Endothelial cell of umbilical vein (primary cell): ENCODE measurements around the gene RDH5. TPM values are rescaled to one million over a fixed set of nuclear protein-coding genes. Genes with fewer than 3 reads are reported as not detected.

Experiments
- BruUV-seq: library from RNA; stranded (reverse); fragments of 400-500 nt; replicated peaks from 2 replicates; lab custom pipeline; 2021; lab: Mats Ljungman, UMichigan
- CTCF ChIA-PET: fragments of 300-600, 350-600 bp; sonication (Branson Sonifier 250); formaldehyde crosslinking; loops from one replicate; lab custom pipeline; 2021; ENCODE audit warnings: antibody characterized with exemption, inconsistent platforms; lab: Charles Lee
- POLR2A ChIA-PET: fragments of 300-600, 350-600 bp; sonication (Branson Sonifier 250); formaldehyde crosslinking; loops from one replicate; lab custom pipeline; 2021; ENCODE audit warnings: antibody characterized with exemption, inconsistent platforms; lab: Charles Lee
- DNase-seq: peaks from one replicate; pipeline ENCODE4 v3.0.0-alpha.2; 2011; ENCODE audit warnings: low read depth, low spot score
- FAIRE-seq: peaks from 2 replicates; lab custom pipeline; 2011; peaks lifted over from hg19 to GRCh38; lab: Jason Lieb, UNC
- H2AFZ ChIP-seq: 2 replicates; pipeline ENCODE4 v1.6.0; 2012; ENCODE audit warnings: low read depth, low read length, control low read depth, inconsistent platforms
- H3K27ac ChIP-seq: 2 replicates; pipeline ENCODE4 v1.5.1; 2011; ENCODE audit warnings: low read depth, mild to moderate bottlenecking, control low read depth, low read length, moderate library complexity; ENCODE audit not compliant: insufficient read depth
- H3K27me3 ChIP-seq, 2 experiments: 2 replicates each; pipeline versions ENCODE4 v1.6.0 to v1.6.1; 2011; ENCODE audit warnings: low read length in 2 of 2, mixed read lengths in 1 of 2; ENCODE audit not compliant: control insufficient read depth in 2 of 2, insufficient read depth in 2 of 2
- H3K36me3 ChIP-seq, 2 experiments: 2 replicates in 1 of 2; 3 replicates in 1 of 2; pipeline ENCODE4 v1.5.1; 2011; ENCODE audit warnings: low read length in 2 of 2, mild to moderate bottlenecking in 1 of 2, moderate library complexity in 1 of 2; ENCODE audit not compliant: control insufficient read depth in 2 of 2, insufficient read depth in 2 of 2; ENCODE audit errors: extremely low read depth in 1 of 2
- H3K4me1 ChIP-seq: 3 replicates; pipeline ENCODE4 v1.5.1; 2011; ENCODE audit warnings: mild to moderate bottlenecking, low read length; ENCODE audit not compliant: control insufficient read depth, insufficient read depth; ENCODE audit errors: extremely low read depth
- H3K4me2 ChIP-seq: 2 replicates; pipeline ENCODE4 v1.6.1; 2011; ENCODE audit warnings: low read length, control low read depth, mixed read lengths; ENCODE audit not compliant: insufficient read depth
- H3K4me3 ChIP-seq, 3 experiments: fragments of 200-600 bp in 1 of 3; sonication (generic), shearing (Covaris generic) in 1 of 3; replicated peaks in 1 of 3; 2 replicates each; pipeline ENCODE4 v1.5.1; 2011 to 2016; ENCODE audit warnings: control low read depth in 3 of 3, low read length in 3 of 3, mild to moderate bottlenecking in 2 of 3, inconsistent platforms in 1 of 3, low read depth in 1 of 3, moderate library complexity in 1 of 3; ENCODE audit not compliant: insufficient read depth in 1 of 3
- H3K79me2 ChIP-seq: 2 replicates; pipeline ENCODE4 v1.6.0; 2012; ENCODE audit warnings: low read length, inconsistent platforms; ENCODE audit not compliant: control insufficient read depth, insufficient read depth
- H3K9ac ChIP-seq: replicated peaks from 2 replicates; pipeline ENCODE3; 2011; ENCODE audit warnings: low read length, control low read depth; ENCODE audit not compliant: insufficient read depth; ENCODE audit errors: extremely low read depth
- H3K9me1 ChIP-seq: replicated peaks from 3 replicates; pipeline ENCODE4 v1.6.0; 2011; ENCODE audit warnings: mild to moderate bottlenecking, low read length; ENCODE audit not compliant: control insufficient read depth, insufficient read depth; ENCODE audit errors: extremely low read depth
- H3K9me3 ChIP-seq: replicated peaks from 2 replicates; pipeline ENCODE4 v1.5.1; 2012; ENCODE audit warnings: low read length, inconsistent platforms; ENCODE audit not compliant: control insufficient read depth, insufficient read depth
- H4K20me1 ChIP-seq: replicated peaks from 2 replicates; pipeline ENCODE3; 2011; ENCODE audit warnings: mild to moderate bottlenecking, low read length; ENCODE audit not compliant: control insufficient read depth, insufficient read depth; ENCODE audit errors: extremely low read depth
- EZH2 ChIP-seq: IDR thresholded peaks from 2 replicates; pipeline ENCODE4 v1.6.1; 2012; ENCODE audit warnings: borderline replicate concordance, low read depth, mild to moderate bottlenecking, moderate library complexity, low read length, inconsistent platforms; ENCODE audit not compliant: severe bottlenecking
- FOS ChIP-seq: IDR thresholded peaks from 2 replicates; pipeline ENCODE4 v1.6.1; 2011; ENCODE audit warnings: mild to moderate bottlenecking, low read length, moderate library complexity, borderline replicate concordance; ENCODE audit not compliant: insufficient read depth
- GATA2 ChIP-seq: IDR thresholded peaks from 2 replicates; pipeline ENCODE4 v1.7.0; 2011; ENCODE audit warnings: low read depth, mild to moderate bottlenecking, moderate library complexity, mixed read lengths, low read length; ENCODE audit not compliant: insufficient read length, insufficient read depth
- JUN ChIP-seq: IDR thresholded peaks from 2 replicates; pipeline ENCODE4 v1.6.1; 2011; ENCODE audit warnings: borderline replicate concordance, low read depth; ENCODE audit not compliant: insufficient read length, insufficient read depth
- MYC ChIP-seq: IDR thresholded peaks from one replicate; pipeline ENCODE4 v1.6.1; 2011; ENCODE audit warnings: mild to moderate bottlenecking, low read depth, low read length
- POLR2A ChIP-seq: IDR thresholded peaks from 2 replicates; pipeline ENCODE4 v1.6.1; 2012; ENCODE audit warnings: low read depth, mild to moderate bottlenecking, control low read depth, low read length
- POLR2AphosphoS5 ChIP-seq: IDR thresholded peaks from 2 replicates; pipeline ENCODE4 v1.6.1; 2012; ENCODE audit warnings: low read depth, mild to moderate bottlenecking, control low read depth, low read length, moderate library complexity; ENCODE audit not compliant: insufficient read depth
- dilution Hi-C: fragments of 300-500 bp; cut with MboI; formaldehyde crosslinking; loops from one replicate; pipeline ENCODE4 v1.15.0; 2019; ENCODE audit warnings: low sequenced_read_pairs; ENCODE audit not compliant: extremely low pct_ligation_motif_present
- intact Hi-C: fragments of 100-400 bp; cut with micrococcal nuclease; formaldehyde crosslinking; loops from one replicate; pipeline ENCODE4 v1.10.0; 2022
- polyA plus RNA-seq, 4 experiments: library from polyadenylated mRNA; depleted of rRNA in 3 of 4; stranded (reverse) in 3 of 4; unstranded in 1 of 4; fragments of >200 nt; gene quantifications; 2 replicates each; pipeline versions ENCODE4 v1.2.1 to v1.2.3, GENCODE V29; 2011 to 2012; ENCODE audit warnings: missing spikeins in 1 of 4
- total RNA-seq: library from RNA; stranded (reverse); gene quantifications from 2 replicates; pipeline ENCODE4 v1.2.3, GENCODE V29; 2021
- TF ChIP-seq, protein P1 (sequence below), 2 donors: IDR thresholded peaks; 1 replicate in 1 of 2; 2 replicates in 1 of 2; pipeline ENCODE4 v1.5.1; 2011; ENCODE audit warnings: low read length in 2 of 2, mild to moderate bottlenecking in 2 of 2, moderate library complexity in 2 of 2, control low read depth in 1 of 2, inconsistent platforms in 1 of 2, low read depth in 1 of 2; ENCODE audit not compliant: insufficient read depth in 1 of 2; ENCODE audit errors: extremely low read depth in 1 of 2
- TF ChIP-seq, protein P2 (sequence below): IDR thresholded peaks from 2 replicates; pipeline ENCODE4 v1.6.1; 2011; ENCODE audit not compliant: insufficient read depth, insufficient read length

The RDH5 gene
- total and polyA plus RNA-seq, 2 donors (not counting 3 experiments of a cell fraction or from before 2014, with no cell fraction given), result 2.7 to 3.7 TPM

- intact Hi-C loops (loop anchor here (1.0 kb wide), 1 partner anchor 8 kb away; no protein-coding TSS in a partner anchor), dilution Hi-C loops (no loop called here)
- no peaks in the 10 kb centered on the region for H3K27me3 ChIP-seq
- H3K9me3 ChIP-seq, result no peaks in the 10 kb centered on the region
- TSS peak; percentile 17 for BruUV-seq
- H4K20me1 ChIP-seq, result no peaks in the 10 kb centered on the region
- H3K36me3 ChIP-seq, result peaks cover 7 to 21% of the 10 kb centered on the region in 2 experiments
- H3K9ac ChIP-seq, result peak within 1 kb of the TSS; percentile 94
- TF ChIP-seq GATA2, result no peak
- peak; percentile 85 for TF ChIP-seq POLR2AphosphoS5
- TF ChIP-seq, protein P1, sequence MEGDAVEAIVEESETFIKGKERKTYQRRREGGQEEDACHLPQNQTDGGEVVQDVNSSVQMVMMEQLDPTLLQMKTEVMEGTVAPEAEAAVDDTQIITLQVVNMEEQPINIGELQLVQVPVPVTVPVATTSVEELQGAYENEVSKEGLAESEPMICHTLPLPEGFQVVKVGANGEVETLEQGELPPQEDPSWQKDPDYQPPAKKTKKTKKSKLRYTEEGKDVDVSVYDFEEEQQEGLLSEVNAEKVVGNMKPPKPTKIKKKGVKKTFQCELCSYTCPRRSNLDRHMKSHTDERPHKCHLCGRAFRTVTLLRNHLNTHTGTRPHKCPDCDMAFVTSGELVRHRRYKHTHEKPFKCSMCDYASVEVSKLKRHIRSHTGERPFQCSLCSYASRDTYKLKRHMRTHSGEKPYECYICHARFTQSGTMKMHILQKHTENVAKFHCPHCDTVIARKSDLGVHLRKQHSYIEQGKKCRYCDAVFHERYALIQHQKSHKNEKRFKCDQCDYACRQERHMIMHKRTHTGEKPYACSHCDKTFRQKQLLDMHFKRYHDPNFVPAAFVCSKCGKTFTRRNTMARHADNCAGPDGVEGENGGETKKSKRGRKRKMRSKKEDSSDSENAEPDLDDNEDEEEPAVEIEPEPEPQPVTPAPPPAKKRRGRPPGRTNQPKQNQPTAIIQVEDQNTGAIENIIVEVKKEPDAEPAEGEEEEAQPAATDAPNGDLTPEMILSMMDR (IDR thresholded peaks at IDR 0.05; ENCODE audit: extremely low read depth in 1 of 2, insufficient read depth in 1 of 2, low read depth in 1 of 2, low read length in 2 of 2), result no peak
- TF ChIP-seq MYC, result peak; percentile 85
- TF ChIP-seq JUN, result no peak
- TF ChIP-seq EZH2, result no peak
- TF ChIP-seq POLR2A, result peak; percentile 41
- TF ChIP-seq FOS, result peak; percentile 77
- TF ChIP-seq, protein P2, sequence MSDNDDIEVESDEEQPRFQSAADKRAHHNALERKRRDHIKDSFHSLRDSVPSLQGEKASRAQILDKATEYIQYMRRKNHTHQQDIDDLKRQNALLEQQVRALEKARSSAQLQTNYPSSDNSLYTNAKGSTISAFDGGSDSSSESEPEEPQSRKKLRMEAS, result peak; percentile 84
- peaks cover 30% of the 10 kb centered on the region for H3K79me2 ChIP-seq
- H3K4me2 ChIP-seq, result peak within 1 kb of the TSS; percentile 82
- H3K4me1 ChIP-seq, result peaks cover 19% of the 10 kb centered on the region
- ChIA-PET POLR2A (interaction anchor here (0.5 to 1.8 kb wide), 7 partner anchors 9 to 1224 kb away, joined by 3 to 6 read pairs (median 3); partner anchors contain the start of genes ORMDL2, RAB5B and SARNP), CTCF (interaction anchor here (0.7 to 3.0 kb wide), 9 partner anchors 9 to 460 kb away, joined by 3 to 51 read pairs (median 5); partner anchors contain the start of genes BLOC1S1, RDH5 and SMARCC2)
- H3K4me3 ChIP-seq, result peak within 1 kb of the TSS; percentile 71 to 89 (median 76)
- peak; percentile 88 for DNase-seq
- peak within 1 kb of the TSS; percentile 45 for H2AFZ ChIP-seq
- H3K9me1 ChIP-seq, result no peaks in the 10 kb centered on the region
- H3K27ac ChIP-seq, result peak within 1 kb of the TSS; percentile 96
- FAIRE-seq, result peak; percentile 99
Measured at GRCh38 chr12:55728939-55729818, 9.0 kb downstream of the RDH5 start, which contains the start of gene CD63. CD63 (minus strand) TSS chr12:55729009; CDS start chr12:55728341, 668 bp downstream.
